ENCODE results near the gene CFAP99. TPM values are rescaled to one million over a fixed set of nuclear protein-coding genes. Genes with fewer than 3 reads are reported as not detected.

The CFAP99 gene
- total and polyA plus RNA-seq, 2 donors (not counting 1 experiment from before 2014, with no cell fraction given) = not detected

- DNase-seq (peak; percentile 6), ATAC-seq (ENCODE audit: low read depth) (no peak)
- H3K4me1 ChIP-seq (ENCODE audit: control insufficient read depth in 2 of 2, insufficient read depth in 2 of 2, low read length in 2 of 2) = peaks cover 0 to 4% of the 10 kb centered on the region in 2 donors
- intact Hi-C loops (cut with micrococcal nuclease) = no loop called here
- peaks cover 0 to 5% (median 1%) of the 10 kb centered on the region in 4 experiments for H3K27me3 ChIP-seq (replicated peaks in 1 of 4; ENCODE audit: control extremely low read depth in 1 of 4, control insufficient read depth in 3 of 4, insufficient read depth in 4 of 4, low read length in 3 of 4)
- H3K36me3 ChIP-seq (replicated peaks in 1 of 2; ENCODE audit: control extremely low read depth in 1 of 2, control insufficient read depth in 1 of 2, extremely low read depth in 1 of 2, insufficient read depth in 2 of 2, low read length in 1 of 2) = no peaks in the 10 kb centered on the region
- Mint-ChIP-seq H3K4me3 (no peak overlapping the region), H3K27me3 (peaks cover 3% of the 10 kb centered on the region), H3K27ac (no peak overlapping the region), H3K9me3 (ENCODE audit: insufficient read depth) (no peaks in the 10 kb centered on the region), H3K4me1 (peaks cover 4% of the 10 kb centered on the region)
- H4K20me1 ChIP-seq (ENCODE audit: control insufficient read depth, insufficient read depth, low read length, poor library complexity, severe bottlenecking) = no peaks in the 10 kb centered on the region
- H2AFZ ChIP-seq (ENCODE audit: insufficient read depth, low read depth, low read length, poor library complexity, severe bottlenecking) = no peak overlapping the region
- no peak overlapping the region for H3K9ac ChIP-seq (ENCODE audit: low read length)
- ChIA-PET POLR2A (interaction anchor here (0.5 to 0.7 kb wide), 2 partner anchors 47 to 256 kb away, joined by 3 to 13 read pairs; no protein-coding TSS in a partner anchor), CTCF (interaction anchor here (0.7 to 7.5 kb wide), 2 partner anchors 238 to 924 kb away, joined by 3 to 54 read pairs; no protein-coding TSS in a partner anchor)
- H3K79me2 ChIP-seq (ENCODE audit: control insufficient read depth, insufficient read depth, low read length) = no peaks in the 10 kb centered on the region
- H3K27ac ChIP-seq (ENCODE audit: low read length in 2 of 2) = no peak overlapping the region
- no peak overlapping the region for H3K4me3 ChIP-seq (ENCODE audit: control extremely low read depth in 1 of 5, extremely low read depth in 1 of 5, insufficient read depth in 1 of 5, low read depth in 2 of 5, low read length in 4 of 5)
- H3K9me3 ChIP-seq (ENCODE audit: control extremely low read depth in 1 of 3, control insufficient read depth in 2 of 3, insufficient read depth in 1 of 3, low read length in 2 of 3) = no peaks in the 10 kb centered on the region
- TF ChIP-seq, protein P1, sequence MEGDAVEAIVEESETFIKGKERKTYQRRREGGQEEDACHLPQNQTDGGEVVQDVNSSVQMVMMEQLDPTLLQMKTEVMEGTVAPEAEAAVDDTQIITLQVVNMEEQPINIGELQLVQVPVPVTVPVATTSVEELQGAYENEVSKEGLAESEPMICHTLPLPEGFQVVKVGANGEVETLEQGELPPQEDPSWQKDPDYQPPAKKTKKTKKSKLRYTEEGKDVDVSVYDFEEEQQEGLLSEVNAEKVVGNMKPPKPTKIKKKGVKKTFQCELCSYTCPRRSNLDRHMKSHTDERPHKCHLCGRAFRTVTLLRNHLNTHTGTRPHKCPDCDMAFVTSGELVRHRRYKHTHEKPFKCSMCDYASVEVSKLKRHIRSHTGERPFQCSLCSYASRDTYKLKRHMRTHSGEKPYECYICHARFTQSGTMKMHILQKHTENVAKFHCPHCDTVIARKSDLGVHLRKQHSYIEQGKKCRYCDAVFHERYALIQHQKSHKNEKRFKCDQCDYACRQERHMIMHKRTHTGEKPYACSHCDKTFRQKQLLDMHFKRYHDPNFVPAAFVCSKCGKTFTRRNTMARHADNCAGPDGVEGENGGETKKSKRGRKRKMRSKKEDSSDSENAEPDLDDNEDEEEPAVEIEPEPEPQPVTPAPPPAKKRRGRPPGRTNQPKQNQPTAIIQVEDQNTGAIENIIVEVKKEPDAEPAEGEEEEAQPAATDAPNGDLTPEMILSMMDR (IDR thresholded peaks at IDR 0.05) = no peak
- 95% methylated on average over 18 of the region's 24 CpGs for WGBS (ENCODE audit: insufficient coverage)
- H3K4me2 ChIP-seq (replicated peaks; ENCODE audit: low read depth, low read length, poor library complexity, severe bottlenecking) = no peak overlapping the region
Measured at GRCh38 chr4:2457481-2458295, 38.9 kb downstream of the CFAP99 start.

Data from B cell (primary cell).